NOMO-1 treated with DMSO at 0.1 percent for 48 hours (cell line): ENCODE results near the gene PROX2.

Source experiments
- DNase-seq: peaks from one replicate; lab custom pipeline; 2025; ENCODE audit not compliant: unreplicated experiment; lab: John Stamatoyannopoulos, UW

PROX2 gene

GRCh38 chr14:74846168-74846567 lies 29.8 kb downstream of the PROX2 start:
- no peak for DNase-seq

GRCh38 chr14:74843653-74844052 lies 32.3 kb downstream of the PROX2 start:
- no peak for DNase-seq

GRCh38 chr14:74841230-74842207 lies 34.4 kb downstream of the PROX2 start:
- DNase-seq = peak; percentile 88

GRCh38 chr14:74840603-74841030 lies 35.3 kb downstream of the PROX2 start:
- no peak for DNase-seq

GRCh38 chr14:74838166-74838565 lies 37.8 kb downstream of the PROX2 start:
- DNase-seq = no peak

- DNase-seq = no peak
These were observed 39.5 kb downstream of the PROX2 start for GRCh38 chr14:74836251-74836960.

GRCh38 chr14:74835645-74836250 lies 40.2 kb downstream of the PROX2 start:
- DNase-seq = no peak

- DNase-seq = no peak
These were observed 41.1 kb downstream of the PROX2 start for GRCh38 chr14:74834692-74835392.

- DNase-seq = no peak
These were observed 43.1 kb downstream of the PROX2 start for GRCh38 chr14:74832849-74833248.

GRCh38 chr14:74829251-74829650 lies 46.7 kb downstream of the PROX2 start:
- peak; percentile 53 for DNase-seq

- no peak for DNase-seq
These were observed 49.4 kb downstream of the PROX2 start for GRCh38 chr14:74826574-74826973.
